ENCODE data around the gene PDE3A. TPM values are rescaled to one million over a fixed set of nuclear protein-coding genes. Genes with fewer than 3 reads are reported as not detected.

The PDE3A gene
- total RNA-seq, 6 experiments from 2014 or later, result 0.02 to 0.07 (median 0.03) TPM; not detected in 3

GRCh38 chr12:20400003-20400402, 31.7 kb downstream of the PDE3A start:
- no peak for DNase-seq
- no peaks in the 10 kb centered on the region for H3K4me1 Mint-ChIP-seq (ENCODE audit: low read depth)
- TF ChIP-seq CTCF (IDR thresholded peaks at IDR 0.05), result no peak
- H3K27me3 Mint-ChIP-seq (ENCODE audit: insufficient read depth), result no peaks in the 10 kb centered on the region; the same call in 1 of the 2 replicates
- no peaks in the 10 kb centered on the region for H3K36me3 Mint-ChIP-seq (ENCODE audit: low read depth)
- no peak overlapping the region for H3K27ac Mint-ChIP-seq
- H3K9me3 Mint-ChIP-seq, result no peaks in the 10 kb centered on the region
- no peak overlapping the region for H3K4me3 Mint-ChIP-seq

GRCh38 chr12:20403230-20403629, 34.9 kb downstream of the PDE3A start:
- no peak for TF ChIP-seq CTCF (IDR thresholded peaks at IDR 0.05)
- no peaks in the 10 kb centered on the region for H3K9me3 Mint-ChIP-seq
- no peaks in the 10 kb centered on the region for H3K4me1 Mint-ChIP-seq (ENCODE audit: low read depth)
- H3K4me3 Mint-ChIP-seq, result no peak overlapping the region
- no peaks in the 10 kb centered on the region; the same call in 1 of the 2 replicates for H3K27me3 Mint-ChIP-seq (ENCODE audit: insufficient read depth)
- DNase-seq, result no peak
- no peak overlapping the region for H3K27ac Mint-ChIP-seq
- no peaks in the 10 kb centered on the region for H3K36me3 Mint-ChIP-seq (ENCODE audit: low read depth)

GRCh38 chr12:20404576-20405346, 36.4 kb downstream of the PDE3A start:
- no peak overlapping the region for H3K27ac Mint-ChIP-seq
- no peak overlapping the region for H3K4me3 Mint-ChIP-seq
- DNase-seq, result no peak
- H3K36me3 Mint-ChIP-seq (ENCODE audit: low read depth), result no peaks in the 10 kb centered on the region
- H3K9me3 Mint-ChIP-seq, result no peaks in the 10 kb centered on the region
- no peaks in the 10 kb centered on the region for H3K4me1 Mint-ChIP-seq (ENCODE audit: low read depth)
- no peak for TF ChIP-seq CTCF (IDR thresholded peaks at IDR 0.05)
- H3K27me3 Mint-ChIP-seq (ENCODE audit: insufficient read depth), result no peaks in the 10 kb centered on the region; the same call in 1 of the 2 replicates

- H3K4me3 Mint-ChIP-seq, result no peak overlapping the region
Observed at GRCh38 chr12:20409607-20410377, 41.5 kb downstream of the PDE3A start.

GRCh38 chr12:20410734-20411133, 42.4 kb downstream of the PDE3A start:
- Mint-ChIP-seq H3K4me3 (no peak overlapping the region), H3K9me3 (no peaks in the 10 kb centered on the region), H3K36me3 (ENCODE audit: low read depth) (no peaks in the 10 kb centered on the region), H3K4me1 (ENCODE audit: low read depth) (no peaks in the 10 kb centered on the region), H3K27ac (no peak overlapping the region), H3K27me3 (ENCODE audit: insufficient read depth) (peaks cover 2% of the 10 kb centered on the region)
- no peak for TF ChIP-seq CTCF (IDR thresholded peaks at IDR 0.05)
- DNase-seq, result no peak

More at GRCh38 chr12:20409607-20410377, 41.5 kb downstream of the PDE3A start:
- no peaks in the 10 kb centered on the region for H3K36me3 Mint-ChIP-seq (ENCODE audit: low read depth)
- H3K27me3 Mint-ChIP-seq (ENCODE audit: insufficient read depth), result no peaks in the 10 kb centered on the region; the same call in 1 of the 2 replicates
- no peak overlapping the region for H3K27ac Mint-ChIP-seq
- no peaks in the 10 kb centered on the region for H3K4me1 Mint-ChIP-seq (ENCODE audit: low read depth)
- no peak for TF ChIP-seq CTCF (IDR thresholded peaks at IDR 0.05)
- no peaks in the 10 kb centered on the region for H3K9me3 Mint-ChIP-seq
- DNase-seq, result no peak

Measured in HFFc6 (cell line).